ENCODE data around the gene CIPC. TPM values are rescaled to one million over a fixed set of nuclear protein-coding genes. Genes with fewer than 3 reads are reported as not detected.

Gene CIPC
- total RNA-seq, 1 donor, result 23.7 TPM

DNA sequence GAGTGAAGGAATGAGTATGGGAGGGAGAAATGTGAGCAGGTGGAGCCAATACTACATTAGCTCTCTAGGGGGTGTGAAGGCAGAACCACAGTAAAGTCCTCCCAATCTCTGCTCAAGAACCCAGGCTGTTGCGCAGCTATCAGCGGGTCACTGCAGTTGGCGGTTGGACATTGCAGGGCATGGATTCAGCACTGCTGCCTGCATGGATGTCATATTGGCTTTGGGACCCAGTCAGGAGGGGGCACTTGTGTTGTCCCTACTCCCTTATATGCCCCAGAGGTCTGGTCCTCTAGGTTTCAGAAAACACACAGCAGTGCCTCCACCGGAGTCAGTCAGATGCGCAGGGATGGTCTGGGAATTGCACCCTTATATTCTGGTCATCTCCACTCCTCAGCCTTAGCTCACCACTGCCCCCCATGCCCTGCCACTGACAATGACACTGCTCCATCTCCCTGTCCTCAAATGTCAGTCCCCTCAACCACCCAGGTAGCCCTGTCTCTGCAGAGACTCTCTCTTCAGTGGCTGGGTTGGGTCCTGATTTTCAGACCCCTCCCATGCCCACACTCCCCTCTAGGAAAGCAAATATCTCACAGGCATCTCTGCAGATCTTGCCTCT, 33.9 kb downstream of the CIPC start:
- no peak overlapping the region for H3K4me3 ChIP-seq (ENCODE audit: low read depth, low read length)
- TF ChIP-seq CTCF (IDR thresholded peaks at IDR 0.05; ENCODE audit: insufficient read depth, low read depth, low read length), result no peak
- no peak for DNase-seq (ENCODE audit: low read depth)

DNA sequence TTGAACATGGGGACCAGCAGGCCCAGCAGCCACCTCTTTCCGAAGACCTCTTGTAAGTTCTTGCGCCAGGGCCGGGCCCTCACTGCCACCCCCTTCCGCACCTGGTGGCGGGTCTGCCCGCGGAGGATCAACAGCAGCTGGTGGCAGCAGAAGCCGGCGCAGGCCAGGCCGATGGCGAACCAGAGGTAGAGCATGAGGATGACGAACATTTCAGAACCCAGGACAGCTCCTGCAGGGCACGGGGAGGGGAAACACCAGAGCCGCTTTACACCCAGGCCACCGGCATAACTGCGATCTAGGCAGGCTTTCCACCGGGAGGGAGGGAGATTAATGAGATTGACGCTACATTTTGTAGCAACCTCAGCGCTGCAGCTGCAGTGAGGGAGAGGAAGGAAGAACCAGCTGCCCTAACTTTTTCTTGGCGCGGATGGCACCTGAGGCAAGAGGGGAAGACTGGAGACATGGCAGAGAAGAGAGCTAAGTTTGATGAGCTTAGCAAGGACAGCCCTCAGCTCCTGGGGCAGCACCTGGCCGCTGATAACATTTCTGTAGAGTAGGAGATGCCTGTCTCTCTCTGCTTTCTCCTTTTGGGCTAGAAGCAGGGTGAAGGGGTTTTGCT, 35.8 kb downstream of the CIPC start:
- no peak for TF ChIP-seq CTCF (IDR thresholded peaks at IDR 0.05; ENCODE audit: insufficient read depth, low read depth, low read length)
- DNase-seq (ENCODE audit: low read depth), result peak; percentile 69
- no peak overlapping the region for H3K4me3 ChIP-seq (ENCODE audit: low read depth, low read length)

DNA sequence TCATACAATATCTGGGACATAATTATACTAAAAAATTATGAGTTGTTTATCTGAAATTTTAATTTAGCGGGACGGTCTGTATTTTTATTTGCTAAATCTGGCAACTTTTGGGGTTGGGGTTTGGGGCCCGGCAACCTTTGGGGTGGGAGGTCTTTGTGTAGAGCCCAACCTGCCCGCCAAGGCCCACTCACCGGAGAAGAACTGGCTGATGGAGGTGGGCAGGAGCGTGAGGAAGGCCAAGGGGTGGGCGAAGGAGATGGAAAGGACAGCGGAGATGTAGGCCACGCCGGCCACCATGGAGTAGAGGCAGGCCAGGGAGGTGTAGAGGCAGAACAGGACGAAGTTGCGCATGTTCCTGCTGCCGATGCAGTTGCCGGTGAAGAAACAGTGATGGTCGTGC, 41.0 kb downstream of the CIPC start:
- no peak for DNase-seq (ENCODE audit: low read depth)
- no peak overlapping the region for H3K4me3 ChIP-seq (ENCODE audit: low read depth, low read length)
- no peak for TF ChIP-seq CTCF (IDR thresholded peaks at IDR 0.05; ENCODE audit: insufficient read depth, low read depth, low read length)

- H3K4me3 ChIP-seq (ENCODE audit: low read depth, low read length), result no peak overlapping the region
- TF ChIP-seq CTCF (IDR thresholded peaks at IDR 0.05; ENCODE audit: insufficient read depth, low read depth, low read length), result peak; percentile 54
- DNase-seq (ENCODE audit: low read depth), result peak; percentile 9
These were observed 41.7 kb downstream of the CIPC start for GRCh38 chr14:77139540-77140358.

DNA sequence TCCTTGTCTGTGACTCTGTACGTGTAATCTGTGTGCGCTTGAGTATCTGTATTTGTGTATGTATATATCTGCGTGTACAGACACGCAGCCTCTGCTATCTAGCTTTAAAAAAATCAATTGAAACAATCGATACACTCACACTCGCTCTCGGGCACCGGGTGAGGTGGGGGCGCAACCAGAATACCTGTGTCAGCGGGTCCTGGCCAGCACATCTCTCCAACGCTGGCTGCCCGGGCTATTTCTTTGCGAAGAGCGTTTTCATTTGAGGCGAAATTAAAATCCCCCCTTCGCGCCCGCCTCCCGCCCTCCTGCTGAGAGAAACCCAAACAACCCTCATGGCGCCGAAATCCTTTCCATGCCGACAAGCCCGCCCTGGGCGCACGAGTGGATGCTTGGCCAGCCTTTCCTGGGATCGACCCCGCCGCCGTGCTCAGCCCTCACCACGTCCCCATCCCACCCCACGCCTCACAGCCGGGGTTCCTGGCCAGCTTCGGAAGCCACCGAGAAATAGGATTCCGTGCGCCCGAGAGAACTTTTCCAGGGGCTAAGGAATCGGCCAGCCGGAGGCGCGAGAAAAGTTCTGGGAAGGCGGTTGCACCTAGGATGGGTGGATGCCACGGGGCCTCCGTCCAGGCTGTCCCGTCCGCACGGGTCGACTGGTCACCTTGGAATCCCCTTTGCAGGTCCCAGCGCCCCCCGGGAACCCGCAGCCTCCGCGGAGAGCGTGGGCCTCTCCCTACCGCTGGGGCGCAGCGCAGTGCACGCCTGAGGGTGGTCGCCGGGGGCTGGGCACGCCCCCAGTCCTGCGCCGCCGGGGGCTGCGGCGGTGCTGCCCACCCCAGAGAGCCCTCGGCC, 42.5 kb downstream of the CIPC start:
- DNase-seq (ENCODE audit: low read depth), result no peak
- TF ChIP-seq CTCF (IDR thresholded peaks at IDR 0.05; ENCODE audit: insufficient read depth, low read depth, low read length), result no peak
- no peak overlapping the region for H3K4me3 ChIP-seq (ENCODE audit: low read depth, low read length)

DNA sequence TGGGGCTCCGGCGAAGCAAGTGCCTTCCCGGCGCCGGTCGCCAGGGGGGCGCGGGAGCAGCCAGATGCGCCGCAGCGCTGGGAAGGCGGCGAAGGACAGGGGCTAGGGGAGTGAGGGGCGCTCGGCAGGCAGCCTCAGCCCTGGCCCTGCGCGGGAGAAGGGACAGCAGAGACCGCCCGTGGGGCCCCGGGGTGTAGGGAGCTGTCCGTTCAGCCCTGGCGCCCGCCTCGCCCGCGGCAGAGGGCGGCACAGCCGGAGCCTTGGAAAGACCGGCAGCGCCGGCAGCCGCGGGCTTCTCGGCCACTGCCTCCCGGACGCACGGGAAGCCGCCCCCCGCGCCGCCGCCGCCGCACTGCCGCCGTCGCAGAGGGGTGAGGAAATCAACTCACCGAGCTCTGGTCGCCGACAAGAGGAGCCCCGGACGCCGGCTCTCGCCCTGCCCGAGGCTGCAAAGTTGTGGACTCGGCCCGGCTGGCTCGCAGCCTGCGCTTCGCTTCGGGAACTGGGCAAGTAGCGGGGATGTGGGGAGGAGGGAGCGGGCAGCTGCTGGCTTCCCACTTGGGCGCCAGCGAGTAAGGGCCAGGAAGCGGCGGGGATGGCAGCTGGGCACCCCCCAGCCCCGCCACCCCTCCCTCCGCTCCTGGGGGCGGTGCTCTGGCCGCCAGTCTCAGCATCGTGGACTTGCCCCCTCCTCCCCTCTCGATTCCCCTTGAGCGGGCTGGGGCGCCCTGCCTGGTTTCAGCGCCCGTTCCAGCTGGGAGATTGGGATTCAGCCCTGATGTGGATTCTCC, 43.4 kb downstream of the CIPC start, which contains the start of gene ZDHHC22:
Gene ZDHHC22 (minus strand): TSS at position 578 of the 791 bp plus-strand sequence. CDS start 2,053 bp downstream, outside the sequence.
- H3K4me3 ChIP-seq (ENCODE audit: low read depth, low read length), result peak within 1 kb of the TSS; percentile 29

More for the DNA sequence above, 43.4 kb downstream of the CIPC start, which contains the start of gene ZDHHC22:
- DNase-seq (ENCODE audit: low read depth), result peak; percentile 22
- TF ChIP-seq CTCF (IDR thresholded peaks at IDR 0.05; ENCODE audit: insufficient read depth, low read depth, low read length), result peak; percentile 17
